ENCODE results near the gene SLX4IP. TPM values are rescaled to one million over a fixed set of nuclear protein-coding genes. Genes with fewer than 3 reads are reported as not detected.

Gene SLX4IP
- total and polyA plus RNA-seq, 4 donors: 1.2 to 9.5 (median 4.3) TPM

GRCh38 chr20:10490257-10490656 lies 55.2 kb downstream of the SLX4IP start:
- DNase-seq (no peak), ATAC-seq (ENCODE audit: insufficient read depth, low FRiP score) (no peak)
- Histone ChIP-seq H3K27ac (ENCODE audit: low read depth in 1 of 2, low read length in 1 of 2) (no peak overlapping the region), H3K9ac (ENCODE audit: insufficient read depth in 1 of 2, low read length in 2 of 2) (no peak overlapping the region), H3K9me3 (ENCODE audit: control insufficient read depth in 4 of 4, insufficient read depth in 3 of 4, low read length in 3 of 4) (no peaks in the 10 kb centered on the region), H3K4me1 (ENCODE audit: control insufficient read depth in 5 of 5, insufficient read depth in 5 of 5, low read length in 5 of 5) (peaks cover 0 to 6% (median 0%) of the 10 kb centered on the region in 5 donors), H3K4me3 (no peak overlapping the region), H3K36me3 (ENCODE audit: control insufficient read depth in 4 of 4, insufficient read depth in 4 of 4, low read length in 4 of 4) (no peaks in the 10 kb centered on the region), H3K27me3 (ENCODE audit: control insufficient read depth in 3 of 3, insufficient read depth in 3 of 3, low read length in 2 of 3) (no peaks in the 10 kb centered on the region)
- no peak for TF ChIP-seq CTCF (IDR thresholded peaks at IDR 0.05; ENCODE audit: control extremely low read depth, extremely low read depth)
- 93 to 96% methylated on average over 2 of the region's 2 CpGs for WGBS, 2 donors

- WGBS, 2 donors: 11 to 30% methylated on average over 1 of the region's 1 CpG
- no peaks in the 10 kb centered on the region for H3K27me3 ChIP-seq (ENCODE audit: control insufficient read depth in 3 of 3, insufficient read depth in 3 of 3, low read length in 2 of 3)
- no peak overlapping the region for H3K9ac ChIP-seq (ENCODE audit: insufficient read depth in 1 of 2, low read length in 2 of 2)
- TF ChIP-seq CTCF (IDR thresholded peaks at IDR 0.05; ENCODE audit: control extremely low read depth, extremely low read depth): no peak
- H3K4me3 ChIP-seq: no peak overlapping the region
- ATAC-seq (ENCODE audit: insufficient read depth, low FRiP score) (no peak), DNase-seq (no peak)
- H3K4me1 ChIP-seq (ENCODE audit: control insufficient read depth in 5 of 5, insufficient read depth in 5 of 5, low read length in 5 of 5): peaks cover 0 to 6% (median 0%) of the 10 kb centered on the region in 5 donors
- no peaks in the 10 kb centered on the region for H3K36me3 ChIP-seq (ENCODE audit: control insufficient read depth in 4 of 4, insufficient read depth in 4 of 4, low read length in 4 of 4)
- no peaks in the 10 kb centered on the region for H3K9me3 ChIP-seq (ENCODE audit: control insufficient read depth in 4 of 4, insufficient read depth in 3 of 4, low read length in 3 of 4)
- no peak overlapping the region for H3K27ac ChIP-seq (ENCODE audit: low read depth in 1 of 2, low read length in 1 of 2)
These were observed 55.6 kb downstream of the SLX4IP start for GRCh38 chr20:10490706-10491105.

- peaks cover 0 to 5% (median 3%) of the 10 kb centered on the region in 5 donors for H3K4me1 ChIP-seq (ENCODE audit: control insufficient read depth in 5 of 5, insufficient read depth in 5 of 5, low read length in 5 of 5)
- no peaks in the 10 kb centered on the region for H3K36me3 ChIP-seq (ENCODE audit: control insufficient read depth in 4 of 4, insufficient read depth in 4 of 4, low read length in 4 of 4)
- no peaks in the 10 kb centered on the region for H3K9me3 ChIP-seq (ENCODE audit: control insufficient read depth in 4 of 4, insufficient read depth in 3 of 4, low read length in 3 of 4)
- ATAC-seq (ENCODE audit: insufficient read depth, low FRiP score) (no peak), DNase-seq (no peak)
- H3K9ac ChIP-seq (ENCODE audit: insufficient read depth in 1 of 2, low read length in 2 of 2): no peak overlapping the region
- no peak overlapping the region for H3K4me3 ChIP-seq
- TF ChIP-seq CTCF (IDR thresholded peaks at IDR 0.05; ENCODE audit: control extremely low read depth, extremely low read depth): no peak
- no peak overlapping the region for H3K27ac ChIP-seq (ENCODE audit: low read depth in 1 of 2, low read length in 1 of 2)
- 50 to 79% methylated on average over 2 of the region's 2 CpGs for WGBS, 2 donors
- no peaks in the 10 kb centered on the region for H3K27me3 ChIP-seq (ENCODE audit: control insufficient read depth in 3 of 3, insufficient read depth in 3 of 3, low read length in 2 of 3)
These were observed 57.0 kb downstream of the SLX4IP start for GRCh38 chr20:10492065-10492464.

GRCh38 chr20:10492844-10493243 lies 57.7 kb downstream of the SLX4IP start:
- H3K9ac ChIP-seq (ENCODE audit: insufficient read depth in 1 of 2, low read length in 2 of 2): no peak overlapping the region
- no peaks in the 10 kb centered on the region for H3K9me3 ChIP-seq (ENCODE audit: control insufficient read depth in 4 of 4, insufficient read depth in 3 of 4, low read length in 3 of 4)
- DNase-seq (no peak), ATAC-seq (ENCODE audit: insufficient read depth, low FRiP score) (no peak)
- H3K4me1 ChIP-seq (ENCODE audit: control insufficient read depth in 5 of 5, insufficient read depth in 5 of 5, low read length in 5 of 5): peaks cover 0 to 5% (median 3%) of the 10 kb centered on the region in 5 donors
- no peak for TF ChIP-seq CTCF (IDR thresholded peaks at IDR 0.05; ENCODE audit: control extremely low read depth, extremely low read depth)
- no peaks in the 10 kb centered on the region for H3K36me3 ChIP-seq (ENCODE audit: control insufficient read depth in 4 of 4, insufficient read depth in 4 of 4, low read length in 4 of 4)
- 98 to 100% methylated on average over 2 of the region's 2 CpGs for WGBS, 2 donors
- no peak overlapping the region for H3K4me3 ChIP-seq
- no peaks in the 10 kb centered on the region for H3K27me3 ChIP-seq (ENCODE audit: control insufficient read depth in 3 of 3, insufficient read depth in 3 of 3, low read length in 2 of 3)
- no peak overlapping the region for H3K27ac ChIP-seq (ENCODE audit: low read depth in 1 of 2, low read length in 1 of 2)
